ENCODE results near the gene C3. TPM values are rescaled to one million over a fixed set of nuclear protein-coding genes. Genes with fewer than 3 reads are reported as not detected.
"Not testable (repeated sequence)": the region's sequence is repeated elsewhere in the genome, so short reads cannot be mapped to it uniquely, and the experiment has no call there.

C3 gene
- total and polyA plus RNA-seq, 2 donors from 2014 or later: 452 to 3,831 TPM

DNA sequence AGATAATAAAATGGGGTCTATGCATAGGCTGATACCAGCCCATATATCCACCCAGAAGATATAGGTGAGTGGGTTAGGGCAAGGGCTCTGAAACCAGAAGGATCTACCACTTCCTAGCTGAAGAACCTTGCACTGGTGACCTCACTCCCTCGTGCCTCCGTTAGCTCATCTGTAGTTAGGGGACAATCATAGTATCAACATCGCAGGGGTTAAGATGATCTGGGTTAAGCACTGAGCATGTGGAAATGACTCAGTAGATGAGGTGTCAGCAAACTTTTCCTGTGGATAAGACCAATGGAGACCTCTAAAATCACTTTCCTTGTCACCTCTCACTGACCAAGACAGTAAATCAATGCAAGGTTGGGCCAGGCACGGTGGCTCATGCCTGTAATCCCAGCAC is 81.0 kb downstream of the C3 start:
- Histone ChIP-seq H3K27me3 (ENCODE audit: control insufficient read depth, insufficient read depth, low read length) (no peaks in the 10 kb centered on the region), H3K4me3 (ENCODE audit: low read length in 3 of 3) (no peak overlapping the region), H3K4me1 (ENCODE audit: control insufficient read depth in 2 of 3, insufficient read depth in 2 of 3, low read depth in 1 of 3, low read length in 3 of 3) (no peaks in the 10 kb centered on the region), H3K9ac (ENCODE audit: low read length in 3 of 3) (no peak overlapping the region), H3K9me3 (ENCODE audit: control insufficient read depth in 2 of 3, insufficient read depth in 1 of 3, low read length in 3 of 3) (peaks cover 0 to 2% (median 0%) of the 10 kb centered on the region in 3 donors), H3K36me3 (ENCODE audit: control insufficient read depth in 2 of 3, insufficient read depth in 3 of 3, low read length in 3 of 3) (no peaks in the 10 kb centered on the region), H3K27ac (ENCODE audit: low read depth in 2 of 2, low read length in 2 of 2) (no peak overlapping the region)
- intact Hi-C loops (cut with DNase I): no loop called here
- TF ChIP-seq, protein P1, sequence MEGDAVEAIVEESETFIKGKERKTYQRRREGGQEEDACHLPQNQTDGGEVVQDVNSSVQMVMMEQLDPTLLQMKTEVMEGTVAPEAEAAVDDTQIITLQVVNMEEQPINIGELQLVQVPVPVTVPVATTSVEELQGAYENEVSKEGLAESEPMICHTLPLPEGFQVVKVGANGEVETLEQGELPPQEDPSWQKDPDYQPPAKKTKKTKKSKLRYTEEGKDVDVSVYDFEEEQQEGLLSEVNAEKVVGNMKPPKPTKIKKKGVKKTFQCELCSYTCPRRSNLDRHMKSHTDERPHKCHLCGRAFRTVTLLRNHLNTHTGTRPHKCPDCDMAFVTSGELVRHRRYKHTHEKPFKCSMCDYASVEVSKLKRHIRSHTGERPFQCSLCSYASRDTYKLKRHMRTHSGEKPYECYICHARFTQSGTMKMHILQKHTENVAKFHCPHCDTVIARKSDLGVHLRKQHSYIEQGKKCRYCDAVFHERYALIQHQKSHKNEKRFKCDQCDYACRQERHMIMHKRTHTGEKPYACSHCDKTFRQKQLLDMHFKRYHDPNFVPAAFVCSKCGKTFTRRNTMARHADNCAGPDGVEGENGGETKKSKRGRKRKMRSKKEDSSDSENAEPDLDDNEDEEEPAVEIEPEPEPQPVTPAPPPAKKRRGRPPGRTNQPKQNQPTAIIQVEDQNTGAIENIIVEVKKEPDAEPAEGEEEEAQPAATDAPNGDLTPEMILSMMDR (IDR thresholded peaks at IDR 0.05; ENCODE audit: borderline replicate concordance, extremely low read depth, insufficient read depth): no peak
- no peak for FAIRE-seq
- no peak for DNase-seq

DNA sequence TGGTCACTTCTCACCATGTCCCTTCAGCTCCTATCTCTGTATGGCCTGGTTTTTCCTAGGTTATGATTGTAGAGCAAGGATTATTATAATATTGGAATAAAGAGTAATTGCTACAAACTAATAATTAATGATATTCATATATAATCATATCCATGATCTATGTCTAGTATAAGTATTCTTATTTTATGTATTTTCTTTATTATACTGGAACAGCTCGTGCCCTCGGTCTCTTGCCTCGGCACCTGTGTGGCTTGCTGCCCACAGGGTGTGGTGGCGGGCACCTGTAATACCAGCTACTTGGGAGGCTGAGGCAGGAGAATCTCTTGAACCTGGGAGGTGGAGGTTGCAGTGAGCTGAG is 87.0 kb downstream of the C3 start:
- H3K27me3 ChIP-seq (ENCODE audit: control insufficient read depth, insufficient read depth, low read length); H3K4me3 ChIP-seq (ENCODE audit: low read length in 3 of 3); H3K36me3 ChIP-seq (ENCODE audit: control insufficient read depth in 2 of 3, insufficient read depth in 3 of 3, low read length in 3 of 3); H3K4me1 ChIP-seq (ENCODE audit: control insufficient read depth in 2 of 3, insufficient read depth in 2 of 3, low read depth in 1 of 3, low read length in 3 of 3); H3K9me3 ChIP-seq (ENCODE audit: control insufficient read depth in 2 of 3, insufficient read depth in 1 of 3, low read length in 3 of 3); H3K27ac ChIP-seq (ENCODE audit: low read depth in 2 of 2, low read length in 2 of 2); DNase-seq; intact Hi-C loops (cut with DNase I); H3K9ac ChIP-seq (ENCODE audit: low read length in 3 of 3); FAIRE-seq: not testable (repeated sequence)

DNA sequence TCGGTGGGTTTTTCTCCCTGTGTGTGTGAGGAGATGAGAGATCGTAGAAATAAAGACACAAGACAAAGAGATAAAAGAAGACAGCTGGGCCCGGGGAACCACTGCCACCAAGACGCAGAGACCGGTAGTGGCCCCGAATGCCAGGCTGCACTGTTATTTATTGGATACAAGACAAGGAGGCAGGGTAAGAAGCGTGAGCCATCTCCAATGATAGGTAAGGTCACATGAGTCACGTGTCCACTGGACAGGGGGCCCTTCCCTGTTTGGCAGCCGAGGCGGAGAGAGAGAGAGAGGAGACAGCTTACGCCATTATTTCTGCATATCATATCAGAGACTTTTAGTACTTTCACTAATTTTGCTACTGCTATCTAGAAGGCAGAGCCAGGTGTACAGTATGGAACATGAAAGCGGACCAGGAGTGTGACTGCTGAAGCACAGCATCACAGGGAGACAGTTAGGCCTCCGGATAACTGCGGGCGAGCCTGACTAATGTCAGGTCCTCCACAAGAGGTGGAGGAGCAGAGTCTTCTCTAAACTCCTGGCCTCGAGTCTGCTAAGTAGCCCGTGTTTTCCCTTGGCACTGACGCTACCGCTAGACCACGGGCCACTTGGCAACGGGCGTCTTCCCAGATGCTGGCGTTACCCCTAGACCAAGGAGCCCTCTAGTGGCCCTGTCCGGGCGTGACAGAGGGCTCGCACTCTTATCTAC is 87.5 kb downstream of the C3 start:
- H3K27me3 ChIP-seq (ENCODE audit: control insufficient read depth, insufficient read depth, low read length); FAIRE-seq; H3K36me3 ChIP-seq (ENCODE audit: control insufficient read depth in 2 of 3, insufficient read depth in 3 of 3, low read length in 3 of 3); H3K4me3 ChIP-seq (ENCODE audit: low read length in 3 of 3); H3K9me3 ChIP-seq (ENCODE audit: control insufficient read depth in 2 of 3, insufficient read depth in 1 of 3, low read length in 3 of 3); intact Hi-C loops (cut with DNase I); H3K27ac ChIP-seq (ENCODE audit: low read depth in 2 of 2, low read length in 2 of 2); H3K9ac ChIP-seq (ENCODE audit: low read length in 3 of 3); H3K4me1 ChIP-seq (ENCODE audit: control insufficient read depth in 2 of 3, insufficient read depth in 2 of 3, low read depth in 1 of 3, low read length in 3 of 3): not testable (repeated sequence)
- TF ChIP-seq, protein P1 (IDR thresholded peaks at IDR 0.05; ENCODE audit: borderline replicate concordance, extremely low read depth, insufficient read depth): peak; percentile 56
- DNase-seq: peak; percentile 53 to 81 (median 62)

DNA sequence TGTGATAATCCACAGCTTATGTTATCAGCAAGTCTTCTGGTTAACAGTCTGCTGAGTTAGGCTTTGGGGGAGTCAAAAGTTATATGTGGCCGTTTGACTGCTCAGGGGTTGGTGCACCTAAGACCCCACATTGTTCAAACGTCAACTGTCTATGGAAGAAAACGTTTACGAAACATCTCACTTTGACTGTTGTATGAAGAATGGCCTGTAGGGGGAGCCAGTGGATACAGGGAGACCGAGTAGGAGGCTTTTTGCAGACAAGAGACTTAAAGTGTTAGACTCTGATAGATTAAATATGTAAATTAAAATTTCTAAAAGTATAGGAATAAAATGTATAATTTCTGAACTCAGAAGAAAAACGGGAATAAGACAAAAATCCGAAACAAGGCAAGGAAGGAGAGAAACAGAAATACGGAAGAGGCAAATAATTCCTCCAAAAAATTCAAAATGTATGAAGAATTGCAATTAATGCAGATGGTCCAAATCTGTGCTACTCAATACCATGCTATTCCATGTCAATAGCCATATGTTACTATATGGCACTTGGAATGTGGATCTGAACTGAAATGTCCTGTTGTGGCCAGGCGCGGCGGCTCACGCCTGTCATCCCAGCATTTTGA is 88.3 kb downstream of the C3 start:
- Histone ChIP-seq H3K27me3 (ENCODE audit: control insufficient read depth, insufficient read depth, low read length) (no peaks in the 10 kb centered on the region), H3K36me3 (ENCODE audit: control insufficient read depth in 2 of 3, insufficient read depth in 3 of 3, low read length in 3 of 3) (no peaks in the 10 kb centered on the region), H3K4me1 (ENCODE audit: control insufficient read depth in 2 of 3, insufficient read depth in 2 of 3, low read depth in 1 of 3, low read length in 3 of 3) (no peaks in the 10 kb centered on the region), H3K9ac (ENCODE audit: low read length in 3 of 3) (no peak overlapping the region), H3K27ac (ENCODE audit: low read depth in 2 of 2, low read length in 2 of 2) (no peak overlapping the region), H3K9me3 (ENCODE audit: control insufficient read depth in 2 of 3, insufficient read depth in 1 of 3, low read length in 3 of 3) (peaks cover 0 to 5% (median 0%) of the 10 kb centered on the region in 3 donors), H3K4me3 (ENCODE audit: low read length in 3 of 3) (no peak overlapping the region)
- TF ChIP-seq, protein P1 (IDR thresholded peaks at IDR 0.05; ENCODE audit: borderline replicate concordance, extremely low read depth, insufficient read depth): peak; percentile 72
- peak in 4 of 5 donors; percentile 61 to 90 (median 79) for DNase-seq
- FAIRE-seq: peak; percentile 91
- intact Hi-C loops (cut with DNase I): no loop called here

All from kidney (tissue), 14 donors.